NCI-H2107 treated with DMSO at 0.1 percent for 48 hours (cell line): ENCODE data around the gene USP54.
"Not testable (repeated sequence)": the region's sequence is repeated elsewhere in the genome, so short reads cannot be mapped to it uniquely, and the experiment has no call there.

Experiments used
- DNase-seq: peaks from one replicate; lab custom pipeline; 2025; ENCODE audit not compliant: unreplicated experiment; lab: John Stamatoyannopoulos, UW

Gene USP54

DNA sequence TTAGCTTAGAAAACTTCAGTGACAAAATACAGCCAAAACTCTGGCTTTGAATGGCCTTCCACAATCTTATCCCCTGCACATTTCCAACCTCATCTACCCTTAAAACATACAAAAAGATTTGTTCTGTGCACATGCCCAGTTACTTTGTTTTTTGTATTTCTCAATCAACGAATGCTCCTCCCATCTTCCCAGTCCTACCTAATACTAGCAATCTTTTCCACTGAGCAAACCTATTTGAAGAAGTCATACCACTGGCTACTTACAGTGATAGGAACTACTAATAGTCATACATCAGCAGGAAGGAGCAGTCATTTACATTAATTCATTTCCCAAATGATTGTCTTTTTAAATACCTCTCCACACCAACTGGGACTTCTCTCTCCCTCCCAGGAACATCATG, 2.5 kb downstream of the USP54 start:
- no peak for DNase-seq

DNA sequence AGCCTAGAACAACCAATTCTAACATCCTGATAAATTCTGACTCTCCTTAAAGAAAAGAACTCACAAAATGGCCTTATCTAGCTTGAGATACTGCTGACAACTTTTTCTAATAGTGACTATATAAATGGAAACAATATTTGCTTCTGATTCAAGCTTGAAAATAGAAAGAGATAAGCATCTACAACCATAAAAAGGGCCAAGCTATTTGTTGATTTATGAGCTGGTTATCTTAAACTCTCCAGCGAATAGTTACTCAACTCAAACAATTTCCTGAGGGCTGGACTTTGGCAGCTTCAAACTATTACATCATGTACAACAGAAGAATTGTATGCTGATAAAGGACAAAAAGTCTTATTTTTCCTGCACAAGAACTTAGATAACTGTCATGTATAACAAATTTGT, 4.6 kb downstream of the USP54 start:
- DNase-seq, result no peak

DNA sequence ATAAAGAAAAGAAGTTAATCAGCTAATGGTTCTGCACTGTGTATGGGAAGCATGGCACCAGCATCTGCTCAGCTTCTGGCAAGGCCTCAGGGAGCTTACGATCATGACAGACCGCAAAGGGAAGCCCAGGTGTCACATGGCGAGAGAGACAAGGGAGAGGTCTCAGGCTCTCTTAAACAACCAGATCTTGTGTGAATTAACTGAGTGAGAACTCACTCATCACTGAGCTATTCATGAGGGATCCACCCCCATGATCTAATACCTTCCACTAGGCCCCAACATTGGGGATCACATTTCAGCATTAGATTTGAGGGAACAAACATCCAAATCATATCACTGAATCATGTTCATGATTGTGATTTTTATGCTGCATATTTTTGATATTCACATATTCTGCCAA, 5.8 kb downstream of the USP54 start:
- no peak for DNase-seq

DNA sequence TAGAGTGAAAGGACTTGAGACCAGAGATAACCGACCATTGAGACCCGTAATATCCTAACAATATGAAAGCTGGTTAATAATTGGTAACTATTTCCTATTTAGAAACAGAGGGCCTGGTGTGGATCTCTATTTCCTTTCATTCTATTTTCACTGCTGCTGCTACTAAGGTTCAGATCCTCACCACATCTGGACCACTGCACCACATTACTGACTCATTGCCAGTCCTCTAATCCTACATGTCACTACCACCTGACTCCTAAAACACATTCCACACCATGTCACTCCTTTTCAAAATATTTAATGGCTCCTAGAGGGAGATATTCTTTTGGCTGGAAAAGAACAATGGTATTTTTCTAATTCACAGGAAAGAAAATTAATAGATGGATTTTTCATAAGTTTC, 6.4 kb downstream of the USP54 start:
- no peak for DNase-seq

DNA sequence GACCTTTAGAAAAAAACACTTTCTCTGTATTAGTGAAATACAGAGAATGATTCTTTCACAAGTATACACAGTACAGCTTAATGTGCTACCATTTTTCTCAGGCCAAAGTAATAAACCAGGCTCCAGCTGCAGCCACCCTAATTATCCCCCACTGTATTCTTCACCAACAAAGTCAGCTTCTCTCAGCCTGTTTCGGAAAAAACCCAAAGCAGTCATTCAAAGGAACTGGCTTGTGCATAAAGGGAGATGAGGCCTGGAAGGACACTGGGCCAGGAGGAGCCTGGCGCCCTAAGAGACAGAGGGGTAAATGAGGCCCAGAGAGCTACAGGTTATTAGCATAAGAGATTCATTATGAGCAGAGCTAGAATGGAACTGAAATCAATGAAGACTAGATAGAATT, 9.2 kb downstream of the USP54 start:
- no peak for DNase-seq

DNA sequence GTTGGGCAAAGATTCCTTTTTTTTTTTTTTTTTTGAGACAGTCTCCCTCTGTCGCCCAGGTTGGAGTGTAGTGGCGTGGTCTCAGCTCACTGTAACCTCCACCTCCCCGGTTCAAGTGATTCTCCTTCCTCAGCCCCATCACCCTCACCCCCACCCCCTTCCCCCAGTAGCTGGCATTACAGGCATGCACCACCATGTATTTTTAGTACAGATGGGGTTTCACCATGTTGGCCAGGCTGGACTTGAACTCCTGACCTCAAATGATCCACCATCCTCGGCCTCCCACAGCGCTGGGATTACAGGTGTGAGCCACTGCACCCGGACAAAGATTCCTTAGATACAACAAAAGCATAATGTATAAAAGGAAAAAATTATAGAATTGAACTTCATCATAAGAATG, 12.2 kb downstream of the USP54 start:
- DNase-seq, result not testable (repeated sequence)

DNA sequence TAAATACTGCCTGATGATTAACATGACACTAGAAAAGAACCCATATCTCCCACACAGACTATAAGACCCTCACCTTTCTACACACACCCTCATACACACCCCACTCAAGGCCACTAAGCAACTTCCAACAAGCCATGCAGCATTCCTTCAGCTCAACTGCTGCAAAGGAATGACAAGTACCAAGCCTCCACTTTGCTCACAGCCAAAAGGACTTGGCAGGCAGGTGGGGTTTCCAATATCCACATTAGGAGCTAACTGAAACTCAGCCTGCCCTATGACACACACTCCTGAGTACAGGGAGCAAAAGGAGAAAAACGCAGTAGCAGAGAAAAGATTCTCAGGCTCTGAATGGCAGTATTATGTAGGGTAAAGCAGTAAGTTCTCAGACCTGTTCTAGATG, 13.4 kb downstream of the USP54 start:
- no peak for DNase-seq

DNA sequence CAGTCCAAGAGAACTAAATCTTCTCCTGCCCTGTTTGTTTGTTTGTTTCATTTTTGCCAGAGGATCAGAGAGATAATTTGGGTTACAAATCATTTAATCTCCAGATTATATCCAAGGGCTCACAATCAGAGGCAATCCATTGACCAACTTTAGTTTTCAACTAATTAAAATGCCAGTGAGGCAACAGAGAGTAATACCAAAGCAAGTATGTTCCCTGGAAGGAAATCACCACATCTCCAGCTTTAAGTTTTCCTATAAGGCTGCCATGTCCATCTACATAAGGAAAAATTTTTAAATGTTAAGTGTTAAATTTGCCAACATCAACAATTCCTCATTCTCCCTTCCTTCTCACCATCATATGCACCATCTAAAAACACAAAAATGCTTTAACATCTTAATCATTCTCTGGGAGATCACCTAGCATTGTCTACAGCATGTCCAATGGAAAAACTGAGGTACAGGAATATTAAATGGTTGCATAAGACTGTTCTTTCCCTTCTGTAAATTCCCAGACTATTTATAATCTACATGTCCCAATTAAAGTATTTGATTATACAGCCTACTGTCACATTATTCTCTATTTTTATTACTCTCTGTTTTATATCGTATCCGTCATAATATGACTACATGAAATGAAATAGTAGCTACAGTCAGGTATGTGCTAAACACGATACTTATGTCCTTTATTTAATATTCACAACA, 14.1 kb downstream of the USP54 start:
- no peak for DNase-seq

DNA sequence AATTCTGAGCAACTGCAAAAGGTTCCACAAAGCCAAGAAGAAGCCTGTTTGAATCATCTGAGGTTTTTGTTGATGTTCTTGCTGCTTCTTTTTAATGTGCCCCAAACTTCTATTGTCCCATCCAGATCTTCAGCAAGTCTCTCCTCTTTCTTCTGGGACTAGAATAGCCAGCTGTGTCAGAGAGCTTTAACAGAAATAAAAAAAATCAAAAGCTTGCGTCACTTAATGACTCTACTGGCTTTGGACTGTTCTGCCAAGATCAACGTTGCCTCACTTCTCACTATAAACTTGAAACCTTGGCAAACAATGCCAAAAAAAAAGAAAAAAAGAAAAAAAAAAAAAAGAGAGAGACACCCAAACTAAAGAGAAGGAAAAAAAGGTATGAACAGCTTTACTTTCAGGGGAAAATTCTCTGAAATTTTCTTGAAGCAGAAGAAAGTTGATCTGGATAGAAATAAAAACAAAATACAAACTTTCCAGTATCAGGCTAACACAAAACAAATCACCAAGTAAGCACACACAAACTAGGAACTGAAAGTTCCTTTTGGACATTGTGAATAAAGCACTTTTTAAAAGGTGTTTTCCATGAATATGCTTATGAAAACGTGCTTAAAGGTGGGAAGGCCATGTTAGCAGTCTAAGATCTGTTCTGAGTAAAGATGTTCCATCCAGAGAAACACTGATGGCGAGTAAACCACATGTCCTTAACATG, 14.8 kb downstream of the USP54 start:
- DNase-seq, result no peak

DNA sequence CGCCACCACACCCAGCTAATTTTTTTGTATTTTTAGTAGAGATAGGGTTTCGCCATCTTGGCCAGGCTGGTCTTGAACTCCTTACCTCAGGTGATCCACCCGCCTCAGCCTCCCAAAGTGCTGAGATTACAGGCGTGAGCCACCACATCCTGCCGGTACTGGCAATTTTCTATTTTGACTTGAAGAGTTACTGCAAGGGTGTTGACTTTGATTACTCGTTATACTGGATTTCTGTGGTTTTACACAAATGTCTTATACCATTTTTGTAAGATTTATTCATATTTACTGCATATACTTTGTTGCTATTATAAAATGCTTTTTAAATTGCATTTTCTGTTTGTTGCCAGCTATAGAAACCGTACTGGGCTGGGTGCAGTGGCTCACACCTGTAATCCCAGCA, 24.1 kb downstream of the USP54 start:
- not testable (repeated sequence) for DNase-seq

DNA sequence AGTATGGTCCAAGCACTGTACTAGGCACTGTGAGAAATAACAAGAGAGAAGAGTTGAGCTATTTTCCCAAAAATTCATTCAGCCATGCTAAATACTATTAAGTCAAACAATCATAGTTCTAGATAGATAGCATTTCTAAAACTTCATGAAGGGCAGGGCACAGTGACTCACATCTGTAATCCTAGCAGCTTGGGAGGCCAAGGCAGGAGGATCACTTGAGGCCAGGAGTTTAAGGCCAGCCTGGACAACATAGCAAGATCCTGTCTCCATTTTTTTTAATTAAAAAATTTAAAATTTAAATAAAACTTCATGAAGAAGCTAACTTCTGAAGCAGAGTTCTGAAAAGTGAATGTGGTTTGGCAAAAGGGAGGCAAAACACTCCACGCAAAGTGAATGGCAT, 29.9 kb downstream of the USP54 start:
- DNase-seq, result no peak

DNA sequence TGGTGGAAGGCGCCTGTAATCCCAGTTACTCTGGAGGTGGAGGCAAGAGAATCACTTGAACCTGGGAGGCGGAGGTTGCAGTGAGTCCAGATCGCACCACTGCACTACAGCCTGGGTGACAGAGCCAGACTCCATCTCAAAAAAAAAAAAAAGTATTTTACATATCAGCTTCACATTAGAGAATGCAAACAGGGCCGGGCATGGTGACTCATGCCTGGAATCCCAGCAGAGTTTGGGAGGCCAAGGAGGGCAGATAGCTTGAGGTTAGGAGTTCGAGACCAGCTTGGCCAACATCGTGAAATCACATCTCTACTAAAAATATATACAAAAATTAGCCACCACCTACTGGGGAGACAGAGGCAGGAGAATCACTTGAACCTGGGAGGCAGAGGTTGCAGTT, 31.6 kb downstream of the USP54 start:
- DNase-seq, result no peak

DNA sequence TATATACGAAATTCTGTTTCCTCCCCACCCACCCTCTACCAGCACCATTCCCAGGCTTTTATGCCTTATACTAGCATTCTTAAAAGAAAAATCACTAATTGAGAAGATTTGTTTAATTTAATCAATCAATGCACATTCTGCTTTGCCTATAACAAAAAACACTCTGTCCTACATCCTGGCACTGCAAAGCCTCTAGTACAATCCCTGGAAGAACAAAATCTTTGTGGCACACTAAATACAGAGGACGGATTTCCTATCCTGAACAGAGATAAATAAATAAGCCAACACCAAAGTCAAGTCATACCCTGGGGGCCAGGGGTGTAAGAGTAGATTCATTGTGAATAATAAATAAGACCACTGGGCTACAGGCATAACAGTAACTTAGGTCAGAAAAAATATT, 34.3 kb downstream of the USP54 start:
- DNase-seq, result no peak

DNA sequence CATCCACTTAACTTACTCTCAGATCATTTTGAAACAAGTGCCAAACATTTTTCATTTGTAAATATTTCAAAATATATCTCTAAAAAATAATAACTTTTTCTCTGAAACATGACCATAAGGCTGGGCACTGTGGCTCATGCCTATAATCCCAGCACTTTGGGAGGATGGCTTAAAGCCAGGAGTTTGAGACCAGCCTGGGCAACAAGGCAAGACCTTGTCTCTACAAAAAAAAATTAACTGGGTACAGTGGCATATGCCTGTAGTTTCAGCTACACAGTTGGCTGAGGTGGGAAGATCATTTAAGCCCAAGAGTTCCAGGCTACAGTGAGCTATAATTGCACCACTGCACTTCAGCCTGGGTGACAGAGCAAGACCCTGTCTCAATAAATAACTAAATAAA, 36.4 kb downstream of the USP54 start:
- DNase-seq, result no peak

DNA sequence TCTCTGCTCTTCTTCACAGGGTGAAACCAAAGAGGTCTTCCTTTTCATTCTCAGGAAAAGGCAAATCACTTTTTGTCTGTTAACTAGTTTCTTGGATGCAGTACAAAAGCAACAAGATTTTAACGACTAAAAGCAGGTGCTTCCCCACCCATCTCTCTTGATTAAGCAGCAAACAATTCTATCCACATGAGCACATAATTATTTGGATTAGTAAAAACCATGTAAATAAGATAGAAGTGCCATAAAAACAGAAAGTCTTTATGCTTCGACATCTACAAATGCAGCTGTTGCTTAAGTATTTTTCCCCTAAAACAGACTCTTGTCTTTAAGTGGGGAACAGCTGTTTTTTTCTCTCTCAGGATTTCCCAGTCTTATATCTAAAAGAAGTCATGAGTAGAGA, 37.4 kb downstream of the USP54 start:
- no peak for DNase-seq

DNA sequence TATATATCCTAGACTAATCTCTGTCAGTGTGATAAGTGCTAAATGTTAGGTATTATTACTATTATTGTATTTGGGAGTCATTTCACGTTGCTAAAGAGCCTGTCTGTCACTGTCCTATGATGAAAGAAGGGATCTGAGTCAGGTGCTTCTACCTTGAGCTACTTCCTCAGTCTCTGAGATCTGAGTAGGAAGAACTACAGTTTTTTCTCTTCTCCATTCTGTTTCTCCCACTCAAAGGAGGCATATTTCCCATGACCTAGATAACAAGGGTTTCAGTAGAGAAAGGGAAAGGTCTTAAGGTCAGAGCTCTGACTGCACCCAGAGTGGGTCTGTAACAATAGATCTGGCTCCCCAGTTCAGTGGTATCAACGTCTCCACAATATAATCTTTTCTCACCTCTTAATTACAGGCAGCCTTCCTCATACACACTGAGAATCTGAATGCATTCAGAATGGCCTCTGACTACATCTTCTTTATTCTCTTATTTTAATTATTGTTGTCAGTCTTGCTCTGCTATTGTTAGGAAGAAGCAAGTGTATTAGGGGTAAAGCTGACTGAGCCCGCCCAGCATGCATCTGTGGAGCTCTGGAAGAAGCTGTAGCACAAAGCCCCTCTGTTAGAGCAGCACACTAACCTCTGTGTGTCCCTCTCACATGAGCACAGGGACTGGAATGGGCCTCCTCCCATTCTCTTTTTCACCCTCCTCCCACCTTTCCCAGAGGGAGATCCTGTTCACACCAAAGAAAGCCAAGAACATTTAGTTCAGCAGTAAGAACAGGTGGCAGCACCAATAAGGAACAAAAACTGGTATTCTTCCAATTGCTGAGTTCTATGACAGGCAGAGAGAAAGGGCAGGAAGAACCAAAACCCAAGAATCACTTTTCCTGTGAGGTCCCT, 38.1 kb downstream of the USP54 start:
- DNase-seq, result no peak

DNA sequence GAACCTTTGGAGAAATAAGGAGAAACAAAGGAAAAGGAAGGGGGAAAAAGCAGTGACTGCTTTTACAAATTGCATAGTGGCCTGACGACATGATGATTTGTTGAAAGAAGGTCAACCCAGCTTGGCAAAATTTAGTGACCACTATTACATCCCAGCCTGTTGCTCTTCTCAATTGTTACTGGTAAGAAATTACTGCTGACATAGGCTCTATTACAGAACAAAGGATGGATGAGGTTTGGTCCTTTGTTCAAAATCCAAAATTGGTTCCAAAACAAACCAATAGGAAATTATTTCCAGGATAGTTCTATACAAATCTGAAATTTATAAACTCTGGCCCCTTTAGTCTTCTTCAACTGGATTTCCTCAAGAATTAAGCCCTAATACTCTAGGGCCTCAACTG, 39.6 kb downstream of the USP54 start:
- DNase-seq, result no peak

DNA sequence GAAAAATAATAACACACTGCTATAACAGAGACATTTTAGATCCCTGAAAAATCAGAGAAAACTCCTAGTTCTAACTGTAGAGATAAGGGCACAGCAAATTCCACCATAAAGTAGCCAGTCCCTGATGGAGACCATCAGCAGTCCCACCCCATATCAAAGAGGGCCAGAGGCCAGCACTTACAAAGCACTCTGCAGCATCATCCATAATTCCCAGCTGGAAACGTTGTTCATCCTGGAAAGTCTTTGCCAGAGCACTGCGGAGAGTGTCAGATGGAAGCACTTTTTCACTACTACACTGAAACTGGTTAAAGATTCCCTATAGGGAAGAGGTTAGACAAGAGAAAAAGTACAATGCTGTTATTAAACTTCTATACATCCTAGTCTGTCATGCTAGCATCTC, 45.8 kb downstream of the USP54 start:
- no peak for DNase-seq

DNA sequence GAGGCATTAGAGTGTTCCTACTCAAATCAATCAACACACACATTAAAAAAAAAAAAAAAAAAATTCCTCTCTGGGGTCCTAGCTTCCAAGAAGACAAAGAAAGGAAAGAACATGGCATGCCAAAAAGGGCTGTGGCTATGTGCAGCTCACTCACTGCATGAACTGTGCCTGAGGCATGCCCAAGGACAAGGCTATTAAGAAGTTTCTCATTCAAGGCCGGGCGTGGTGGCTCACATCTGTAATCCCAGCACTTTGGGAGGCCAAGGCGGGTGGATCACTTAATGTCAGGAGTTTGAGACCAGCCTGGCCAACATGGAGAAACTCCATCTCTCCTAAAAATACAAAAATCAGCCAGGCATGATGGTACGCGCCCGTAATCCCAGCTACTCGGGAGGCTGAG, 53.4 kb downstream of the USP54 start:
- no peak for DNase-seq

DNA sequence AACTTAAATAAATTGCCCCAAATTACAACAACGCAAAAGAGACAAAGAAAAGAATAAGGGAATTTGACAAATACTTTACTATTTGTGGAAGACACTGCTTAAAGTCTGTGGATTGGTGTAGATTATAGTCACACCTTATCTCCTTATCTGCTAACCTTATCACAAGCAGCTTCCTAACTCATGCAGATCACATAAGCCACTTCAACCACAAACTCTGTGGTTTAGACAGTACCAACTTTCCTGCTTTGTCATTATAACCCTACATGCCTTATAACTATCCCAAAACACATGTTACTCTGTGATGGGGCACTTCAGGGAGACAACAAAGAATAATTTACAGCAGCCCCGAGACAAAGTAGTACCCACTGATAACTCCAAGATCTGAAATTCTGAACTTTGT, 53.9 kb downstream of the USP54 start:
- no peak for DNase-seq

DNA sequence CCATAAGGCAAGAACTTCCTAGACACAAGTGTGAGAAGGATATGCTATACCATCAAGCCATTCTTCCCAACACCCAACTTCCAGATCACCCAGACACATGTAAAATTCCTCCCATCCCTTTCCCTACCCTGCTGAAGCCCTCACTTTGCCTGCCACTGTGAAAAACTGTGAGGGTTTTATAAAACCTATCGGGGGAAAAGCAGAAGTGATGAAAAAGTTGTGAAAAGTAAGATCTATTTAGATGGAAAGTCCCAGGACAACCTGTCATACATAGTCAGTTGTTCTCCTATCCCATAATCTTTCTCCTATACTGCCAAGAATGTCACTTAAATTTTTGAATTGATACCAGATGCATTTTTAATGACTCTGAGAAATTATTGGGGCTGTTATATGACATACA, 56.3 kb downstream of the USP54 start:
- DNase-seq, result no peak
